Ishikawa (cell line): ENCODE data around the gene LIME1.

ENCODE experiments used
- MAX ChIP-seq: IDR thresholded peaks from 2 replicates; pipeline ENCODE4 v1.6.1; 2012
- TAF1 ChIP-seq: IDR thresholded peaks from 2 replicates; pipeline ENCODE4 v1.6.1; 2012; ENCODE audit warnings: low read depth, mild to moderate bottlenecking
- USF1 ChIP-seq: IDR thresholded peaks from 2 replicates; pipeline ENCODE4 v1.6.1; 2012

- no peak for TF ChIP-seq TAF1
- TF ChIP-seq USF1: no peak
- TF ChIP-seq MAX: no peak
These were observed 47.5 kb downstream of the LIME1 start for GRCh38 chr20:63783970-63784369.
